WTC11 (cell line): Measurements from ENCODE around the gene ARAP3. TPM values are rescaled to one million over a fixed set of nuclear protein-coding genes. Genes with fewer than 3 reads are reported as not detected.
A peak's percentile ranks its signal among the peaks of the same experiment; 100 is the strongest.

ENCODE experiments used
- ATAC-seq: fragments of 200-7000 bp; cut with Tn5 transposase; 2 replicates; pipeline ENCODE4 v1.10.0; 2021; ENCODE audit warnings: mild to moderate bottlenecking, moderate library complexity
- CTCF ChIA-PET: fragments of 300-600 bp; sonication (Branson Sonifier 250); formaldehyde crosslinking; loops from one replicate; lab custom pipeline; 2021; ENCODE audit warnings: antibody characterized with exemption; lab: Charles Lee
- POLR2A ChIA-PET: fragments of 350-600 bp; sonication (Branson Sonifier 250); formaldehyde crosslinking; loops from one replicate; lab custom pipeline; 2021; ENCODE audit warnings: antibody characterized with exemption; lab: Charles Lee
- DNase-seq: peaks from one replicate; pipeline ENCODE4 v3.0.0; 2021; ENCODE audit warnings: low spot score
- H3K27ac Mint-ChIP-seq: 2 replicates; pipeline ENCODE4 v1.8.0; 2021; ENCODE audit warnings: mixed read lengths
- H3K27me3 Mint-ChIP-seq: 2 replicates; pipeline ENCODE4 v1.8.0; 2021; ENCODE audit warnings: low read depth, mild to moderate bottlenecking, moderate library complexity, mixed read lengths
- H3K36me3 Mint-ChIP-seq: 2 replicates; pipeline ENCODE4 v1.8.0; 2021; ENCODE audit warnings: mixed read lengths
- H3K4me1 Mint-ChIP-seq: 2 replicates; pipeline ENCODE4 v1.8.0; 2022; ENCODE audit warnings: mixed read lengths
- H3K4me3 Mint-ChIP-seq: 2 replicates; pipeline ENCODE4 v1.8.0; 2021; ENCODE audit warnings: mild to moderate bottlenecking, moderate library complexity, mixed read lengths
- H3K9me3 Mint-ChIP-seq: 2 replicates; pipeline ENCODE4 v1.8.0; 2021; ENCODE audit warnings: mixed read lengths
- ATF3 ChIP-seq: sonication (generic); formaldehyde crosslinking; conservative IDR thresholded peaks from 2 replicates; pipeline ENCODE4 v1.8.1; 2022; ENCODE audit warnings: mild to moderate bottlenecking, missing genetic modification reagents
- CDX4 ChIP-seq: fragments of 250-450 bp; sonication (Bioruptor Pico); IDR thresholded peaks from 2 replicates; pipeline ENCODE4 v1.9.0; 2021; ENCODE audit warnings: moderate library complexity, mild to moderate bottlenecking, inconsistent platforms, borderline replicate concordance
- CREB1 ChIP-seq: sonication (generic); formaldehyde crosslinking; IDR thresholded peaks from 2 replicates; pipeline ENCODE4 v1.8.0; 2023; ENCODE audit warnings: mild to moderate bottlenecking, missing genetic modification reagents
- FOXP1 ChIP-seq: sonication (generic); formaldehyde crosslinking; IDR thresholded peaks from 2 replicates; pipeline ENCODE4 v1.8.0; 2022; ENCODE audit warnings: missing genetic modification reagents, mild to moderate bottlenecking, moderate library complexity, borderline replicate concordance
- HMGA2 ChIP-seq: fragments of 250-450 bp; sonication (Bioruptor Pico); IDR thresholded peaks from 2 replicates; pipeline ENCODE4 v1.4.0; 2021; ENCODE audit warnings: mild to moderate bottlenecking, moderate library complexity
- IRF1 ChIP-seq: sonication (generic); formaldehyde crosslinking; IDR thresholded peaks from 2 replicates; pipeline ENCODE4 v1.8.0; 2023; ENCODE audit warnings: missing genetic modification reagents
- KAT7 ChIP-seq: sonication (generic); formaldehyde crosslinking; IDR thresholded peaks from 2 replicates; pipeline ENCODE4 v1.8.1; 2023; ENCODE audit warnings: missing genetic modification reagents, mild to moderate bottlenecking, borderline replicate concordance
- MXD4 ChIP-seq: fragments of 250-450 bp; sonication (Bioruptor Pico); IDR thresholded peaks from 2 replicates; pipeline ENCODE4 v1.8.0; 2021; ENCODE audit warnings: mild to moderate bottlenecking, moderate library complexity, borderline replicate concordance
- MYBL2 ChIP-seq: sonication (generic); formaldehyde crosslinking; IDR thresholded peaks from 2 replicates; pipeline ENCODE4 v1.8.1; 2023; ENCODE audit warnings: mild to moderate bottlenecking, moderate library complexity, missing genetic modification reagents
- OVOL2 ChIP-seq: fragments of 250-450 bp; sonication (Bioruptor Pico); IDR thresholded peaks from 2 replicates; pipeline ENCODE4 v1.9.0; 2021; ENCODE audit warnings: mild to moderate bottlenecking, borderline replicate concordance
- RELA ChIP-seq: sonication (generic); formaldehyde crosslinking; IDR thresholded peaks from 2 replicates; pipeline ENCODE4 v1.8.1; 2022; ENCODE audit warnings: missing genetic modification reagents, mild to moderate bottlenecking, borderline replicate concordance
- SMAD3 ChIP-seq: sonication (generic); formaldehyde crosslinking; IDR thresholded peaks from 2 replicates; pipeline ENCODE4 v1.8.0; 2022; ENCODE audit warnings: missing genetic modification reagents, mild to moderate bottlenecking, borderline replicate concordance
- SMAD4 ChIP-seq: sonication (generic); formaldehyde crosslinking; IDR thresholded peaks from 2 replicates; pipeline ENCODE4 v1.8.0; 2022; ENCODE audit warnings: mild to moderate bottlenecking, missing genetic modification reagents
- ZNF232 ChIP-seq: sonication (generic); formaldehyde crosslinking; IDR thresholded peaks from 2 replicates; pipeline ENCODE4 v1.8.0; 2022; ENCODE audit warnings: mild to moderate bottlenecking, missing genetic modification reagents
- ZNF263 ChIP-seq: sonication (generic); formaldehyde crosslinking; IDR thresholded peaks from 2 replicates; pipeline ENCODE4 v1.8.1; 2022; ENCODE audit warnings: low read depth, mild to moderate bottlenecking, moderate library complexity, missing genetic modification reagents
- ZNF281 ChIP-seq: sonication (generic); formaldehyde crosslinking; IDR thresholded peaks from 2 replicates; pipeline ENCODE4 v1.8.0; 2023; ENCODE audit warnings: mild to moderate bottlenecking, missing genetic modification reagents
- ZNF671 ChIP-seq: fragments of 250-450 bp; sonication (Bioruptor Pico); IDR thresholded peaks from 2 replicates; pipeline ENCODE4 v1.8.0; 2021; ENCODE audit warnings: mild to moderate bottlenecking
- total RNA-seq: library from RNA; stranded (reverse); gene quantifications from 3 replicates; pipeline ENCODE4 v1.2.3, GENCODE V29; 2021
- TF ChIP-seq, protein P1 (sequence below): sonication (generic); formaldehyde crosslinking; IDR thresholded peaks from 2 replicates; pipeline ENCODE4 v1.8.1; 2023; ENCODE audit warnings: mild to moderate bottlenecking, missing genetic modification reagents, moderate library complexity
- TF ChIP-seq, protein P2 (sequence below): fragments of 250-450 bp; sonication (Bioruptor Pico); IDR thresholded peaks from 2 replicates; pipeline ENCODE4 v1.9.0; 2021; ENCODE audit warnings: mild to moderate bottlenecking, borderline replicate concordance
- TF ChIP-seq, protein P3 (sequence below): sonication (generic); formaldehyde crosslinking; IDR thresholded peaks from 2 replicates; pipeline ENCODE4 v1.8.1; 2023; ENCODE audit warnings: mild to moderate bottlenecking, missing genetic modification reagents
- TF ChIP-seq, protein P4 (sequence below): sonication (generic); formaldehyde crosslinking; IDR thresholded peaks from 2 replicates; pipeline ENCODE4 v1.8.1; 2022; ENCODE audit warnings: low read depth, mild to moderate bottlenecking, moderate library complexity, missing genetic modification reagents, borderline replicate concordance
- TF ChIP-seq, protein P5 (sequence below): sonication (generic); formaldehyde crosslinking; conservative IDR thresholded peaks from 2 replicates; pipeline ENCODE4 v1.8.1; 2023; ENCODE audit warnings: mild to moderate bottlenecking, low read depth, missing genetic modification reagents, moderate library complexity

Gene ARAP3
- total RNA-seq, 1 experiment from 2014 or later: 60.4 TPM

DNA sequence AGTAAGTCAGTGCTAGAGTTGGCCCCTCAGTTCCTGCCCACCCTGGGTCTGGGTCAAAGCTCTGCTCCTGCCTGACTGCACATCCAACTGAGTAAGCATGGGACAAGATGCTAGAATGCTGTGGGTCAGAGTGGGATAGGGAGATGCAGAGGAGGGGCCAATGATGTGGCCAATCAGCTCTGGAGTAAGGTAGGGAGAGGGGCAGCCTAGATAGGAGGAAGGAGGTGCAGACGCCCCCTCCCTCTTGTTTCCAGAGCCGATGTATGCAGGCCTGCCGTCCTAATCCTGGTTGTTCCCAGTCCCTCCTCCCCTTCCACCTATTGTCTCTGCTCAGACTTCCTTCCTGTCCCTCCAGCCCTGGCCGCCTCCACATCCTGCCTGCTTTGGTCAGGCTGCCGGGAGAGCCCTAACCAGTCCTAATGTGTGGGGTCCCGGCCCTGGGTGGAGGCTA lies 1.3 kb downstream of the ARAP3 start:
- Mint-ChIP-seq H3K27ac (peak overlapping the region; percentile 96), H3K9me3 (peaks cover 4% of the 10 kb centered on the region; the same call in 1 of the 2 replicates), H3K4me1 (peaks cover 45% of the 10 kb centered on the region), H3K4me3 (peak overlapping the region; percentile 84), H3K36me3 (peaks cover 21% of the 10 kb centered on the region), H3K27me3 (no peaks in the 10 kb centered on the region)
- ATAC-seq (peak; percentile 90), DNase-seq (peak; percentile 78)
- POLR2A ChIA-PET: interaction anchor here (0.6 to 2.1 kb wide), 7 partner anchors 11 to 289 kb away, joined by 3 to 5 read pairs (median 4); partner anchors contain the start of genes DELE1, HDAC3, RELL2 and RNF14
- CTCF ChIA-PET: interaction anchor here (0.9 to 4.1 kb wide), 18 partner anchors 11 to 288 kb away, joined by 3 to 36 read pairs (median 6); partner anchors contain the start of genes DIAPH1, FCHSD1, HDAC3 and PCDH1
- TF ChIP-seq FOXP1 (0 out of 2 replicates have a peak, but pooled peaks have one; percentile 29), HMGA2 (CRISPR knock-in tag) (no peak), MYBL2 (no peak), ZNF281 (no peak), SMAD3 (CRISPR knock-in tag) (0 out of 2 replicates have a peak, but pooled peaks have one; percentile 30), ATF3 (CRISPR knock-in tag) (no peak), ZNF671 (no peak), RELA (no peak), KAT7 (no peak), OVOL2 (CRISPR knock-in tag) (no peak), MXD4 (no peak), SMAD4 (no peak), ZNF232 (peak; percentile 61; the same call in 1 of the 2 replicates), IRF1 (CRISPR knock-in tag) (no peak), CDX4 (CRISPR knock-in tag) (no peak), ZNF263 (CRISPR knock-in tag) (no peak; the same call in 1 of the 2 replicates), CREB1 (CRISPR knock-in tag) (no peak)
- TF ChIP-seq, protein P1, sequence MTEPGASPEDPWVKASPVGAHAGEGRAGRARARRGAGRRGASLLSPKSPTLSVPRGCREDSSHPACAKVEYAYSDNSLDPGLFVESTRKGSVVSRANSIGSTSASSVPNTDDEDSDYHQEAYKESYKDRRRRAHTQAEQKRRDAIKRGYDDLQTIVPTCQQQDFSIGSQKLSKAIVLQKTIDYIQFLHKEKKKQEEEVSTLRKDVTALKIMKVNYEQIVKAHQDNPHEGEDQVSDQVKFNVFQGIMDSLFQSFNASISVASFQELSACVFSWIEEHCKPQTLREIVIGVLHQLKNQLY: no peak
- TF ChIP-seq, protein P2, sequence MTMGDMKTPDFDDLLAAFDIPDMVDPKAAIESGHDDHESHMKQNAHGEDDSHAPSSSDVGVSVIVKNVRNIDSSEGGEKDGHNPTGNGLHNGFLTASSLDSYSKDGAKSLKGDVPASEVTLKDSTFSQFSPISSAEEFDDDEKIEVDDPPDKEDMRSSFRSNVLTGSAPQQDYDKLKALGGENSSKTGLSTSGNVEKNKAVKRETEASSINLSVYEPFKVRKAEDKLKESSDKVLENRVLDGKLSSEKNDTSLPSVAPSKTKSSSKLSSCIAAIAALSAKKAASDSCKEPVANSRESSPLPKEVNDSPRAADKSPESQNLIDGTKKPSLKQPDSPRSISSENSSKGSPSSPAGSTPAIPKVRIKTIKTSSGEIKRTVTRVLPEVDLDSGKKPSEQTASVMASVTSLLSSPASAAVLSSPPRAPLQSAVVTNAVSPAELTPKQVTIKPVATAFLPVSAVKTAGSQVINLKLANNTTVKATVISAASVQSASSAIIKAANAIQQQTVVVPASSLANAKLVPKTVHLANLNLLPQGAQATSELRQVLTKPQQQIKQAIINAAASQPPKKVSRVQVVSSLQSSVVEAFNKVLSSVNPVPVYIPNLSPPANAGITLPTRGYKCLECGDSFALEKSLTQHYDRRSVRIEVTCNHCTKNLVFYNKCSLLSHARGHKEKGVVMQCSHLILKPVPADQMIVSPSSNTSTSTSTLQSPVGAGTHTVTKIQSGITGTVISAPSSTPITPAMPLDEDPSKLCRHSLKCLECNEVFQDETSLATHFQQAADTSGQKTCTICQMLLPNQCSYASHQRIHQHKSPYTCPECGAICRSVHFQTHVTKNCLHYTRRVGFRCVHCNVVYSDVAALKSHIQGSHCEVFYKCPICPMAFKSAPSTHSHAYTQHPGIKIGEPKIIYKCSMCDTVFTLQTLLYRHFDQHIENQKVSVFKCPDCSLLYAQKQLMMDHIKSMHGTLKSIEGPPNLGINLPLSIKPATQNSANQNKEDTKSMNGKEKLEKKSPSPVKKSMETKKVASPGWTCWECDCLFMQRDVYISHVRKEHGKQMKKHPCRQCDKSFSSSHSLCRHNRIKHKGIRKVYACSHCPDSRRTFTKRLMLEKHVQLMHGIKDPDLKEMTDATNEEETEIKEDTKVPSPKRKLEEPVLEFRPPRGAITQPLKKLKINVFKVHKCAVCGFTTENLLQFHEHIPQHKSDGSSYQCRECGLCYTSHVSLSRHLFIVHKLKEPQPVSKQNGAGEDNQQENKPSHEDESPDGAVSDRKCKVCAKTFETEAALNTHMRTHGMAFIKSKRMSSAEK: no peak
- TF ChIP-seq, protein P3, sequence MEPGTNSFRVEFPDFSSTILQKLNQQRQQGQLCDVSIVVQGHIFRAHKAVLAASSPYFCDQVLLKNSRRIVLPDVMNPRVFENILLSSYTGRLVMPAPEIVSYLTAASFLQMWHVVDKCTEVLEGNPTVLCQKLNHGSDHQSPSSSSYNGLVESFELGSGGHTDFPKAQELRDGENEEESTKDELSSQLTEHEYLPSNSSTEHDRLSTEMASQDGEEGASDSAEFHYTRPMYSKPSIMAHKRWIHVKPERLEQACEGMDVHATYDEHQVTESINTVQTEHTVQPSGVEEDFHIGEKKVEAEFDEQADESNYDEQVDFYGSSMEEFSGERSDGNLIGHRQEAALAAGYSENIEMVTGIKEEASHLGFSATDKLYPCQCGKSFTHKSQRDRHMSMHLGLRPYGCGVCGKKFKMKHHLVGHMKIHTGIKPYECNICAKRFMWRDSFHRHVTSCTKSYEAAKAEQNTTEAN (CRISPR knock-in tag): no peak
- TF ChIP-seq, protein P4, sequence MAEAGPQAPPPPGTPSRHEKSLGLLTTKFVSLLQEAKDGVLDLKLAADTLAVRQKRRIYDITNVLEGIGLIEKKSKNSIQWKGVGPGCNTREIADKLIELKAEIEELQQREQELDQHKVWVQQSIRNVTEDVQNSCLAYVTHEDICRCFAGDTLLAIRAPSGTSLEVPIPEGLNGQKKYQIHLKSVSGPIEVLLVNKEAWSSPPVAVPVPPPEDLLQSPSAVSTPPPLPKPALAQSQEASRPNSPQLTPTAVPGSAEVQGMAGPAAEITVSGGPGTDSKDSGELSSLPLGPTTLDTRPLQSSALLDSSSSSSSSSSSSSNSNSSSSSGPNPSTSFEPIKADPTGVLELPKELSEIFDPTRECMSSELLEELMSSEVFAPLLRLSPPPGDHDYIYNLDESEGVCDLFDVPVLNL (CRISPR knock-in tag): no peak
- TF ChIP-seq, protein P5, sequence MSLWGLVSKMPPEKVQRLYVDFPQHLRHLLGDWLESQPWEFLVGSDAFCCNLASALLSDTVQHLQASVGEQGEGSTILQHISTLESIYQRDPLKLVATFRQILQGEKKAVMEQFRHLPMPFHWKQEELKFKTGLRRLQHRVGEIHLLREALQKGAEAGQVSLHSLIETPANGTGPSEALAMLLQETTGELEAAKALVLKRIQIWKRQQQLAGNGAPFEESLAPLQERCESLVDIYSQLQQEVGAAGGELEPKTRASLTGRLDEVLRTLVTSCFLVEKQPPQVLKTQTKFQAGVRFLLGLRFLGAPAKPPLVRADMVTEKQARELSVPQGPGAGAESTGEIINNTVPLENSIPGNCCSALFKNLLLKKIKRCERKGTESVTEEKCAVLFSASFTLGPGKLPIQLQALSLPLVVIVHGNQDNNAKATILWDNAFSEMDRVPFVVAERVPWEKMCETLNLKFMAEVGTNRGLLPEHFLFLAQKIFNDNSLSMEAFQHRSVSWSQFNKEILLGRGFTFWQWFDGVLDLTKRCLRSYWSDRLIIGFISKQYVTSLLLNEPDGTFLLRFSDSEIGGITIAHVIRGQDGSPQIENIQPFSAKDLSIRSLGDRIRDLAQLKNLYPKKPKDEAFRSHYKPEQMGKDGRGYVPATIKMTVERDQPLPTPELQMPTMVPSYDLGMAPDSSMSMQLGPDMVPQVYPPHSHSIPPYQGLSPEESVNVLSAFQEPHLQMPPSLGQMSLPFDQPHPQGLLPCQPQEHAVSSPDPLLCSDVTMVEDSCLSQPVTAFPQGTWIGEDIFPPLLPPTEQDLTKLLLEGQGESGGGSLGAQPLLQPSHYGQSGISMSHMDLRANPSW (CRISPR knock-in tag): 0 out of 2 replicates have a peak, but pooled peaks have one; percentile 86
